Hepatocyte (in vitro differentiated cells): Measurements from ENCODE around the gene CAMSAP1. TPM values are rescaled to one million over a fixed set of nuclear protein-coding genes. Genes with fewer than 3 reads are reported as not detected.

ENCODE experiments used
- DNase-seq: peaks from one replicate; pipeline ENCODE4 v3.0.0-alpha.2; 2016; ENCODE audit warnings: low spot score
- H2AFZ ChIP-seq: fragments of 200-600 bp; sonication (generic); 2 replicates; pipeline ENCODE4 v1.6.0; 2016; ENCODE audit warnings: antibody characterized with exemption, mild to moderate bottlenecking
- H3K27ac ChIP-seq: fragments of 200-600 bp; sonication (generic); 2 replicates; pipeline ENCODE4 v1.5.1; 2016; ENCODE audit warnings: mild to moderate bottlenecking
- H3K27me3 ChIP-seq: fragments of 200-600 bp; sonication (generic); 2 replicates; pipeline ENCODE4 v1.6.1; 2016
- H3K36me3 ChIP-seq: fragments of 200-600 bp; sonication (generic); replicated peaks from 2 replicates; pipeline ENCODE4 v1.5.1; 2016; ENCODE audit warnings: low read depth; ENCODE audit not compliant: insufficient read depth
- H3K4me1 ChIP-seq: fragments of 200-600 bp; sonication (generic); 2 replicates; pipeline ENCODE4 v1.5.1; 2016; ENCODE audit warnings: mild to moderate bottlenecking, moderate library complexity; ENCODE audit not compliant: insufficient read depth
- H3K4me2 ChIP-seq: fragments of 200-600 bp; sonication (generic); 2 replicates; pipeline ENCODE4 v1.6.0; 2016
- H3K4me3 ChIP-seq: fragments of 200-600 bp; sonication (generic); 2 replicates; pipeline ENCODE4 v1.5.1; 2016; ENCODE audit warnings: mild to moderate bottlenecking
- H3K79me2 ChIP-seq: fragments of 200-600 bp; sonication (generic); 2 replicates; pipeline ENCODE4 v1.6.0; 2017; ENCODE audit warnings: mild to moderate bottlenecking
- H3K9me2 ChIP-seq: fragments of 200-600 bp; sonication (generic); replicated peaks from 2 replicates; pipeline ENCODE4 v1.6.0; 2017; ENCODE audit warnings: mild to moderate bottlenecking; ENCODE audit not compliant: insufficient read depth
- H3K9me3 ChIP-seq: fragments of 200-600 bp; sonication (generic); 2 replicates; pipeline ENCODE4 v1.5.1; 2016; ENCODE audit warnings: low read depth, mild to moderate bottlenecking
- H4K20me1 ChIP-seq: fragments of 200-600 bp; sonication (generic); 2 replicates; pipeline ENCODE4 v1.6.0; 2016; ENCODE audit warnings: mild to moderate bottlenecking; ENCODE audit not compliant: insufficient read depth, poor library complexity, severe bottlenecking
- EZH2 ChIP-seq: fragments of 200-600 bp; sonication (generic); IDR thresholded peaks from 2 replicates; pipeline ENCODE4 v1.6.1; 2016; ENCODE audit warnings: antibody characterized with exemption, mild to moderate bottlenecking, borderline replicate concordance
- EZH2phosphoT487 ChIP-seq: fragments of 200-600 bp; sonication (generic); IDR thresholded peaks from one replicate; pipeline ENCODE4 v1.6.1; 2018; ENCODE audit warnings: antibody characterized with exemption, mild to moderate bottlenecking, low read depth, moderate library complexity; ENCODE audit not compliant: unreplicated experiment, severe bottlenecking
- WGBS: methylation state at CpG from one replicate; pipeline ENCODE4 v1.1.6; 2016; ENCODE audit warnings: low lambda C conversion rate; ENCODE audit errors: missing lambda C conversion rate; 5-methylcytosine and 5-hydroxymethylcytosine counted together
- polyA plus RNA-seq: library from polyadenylated mRNA; unstranded; fragments of >200 nt; fragmentation: Nextera tagmentation; extraction: Ambion mirVana; gene quantifications from 2 replicates; pipeline ENCODE4 v1.2.1, GENCODE V29; 2016
- total RNA-seq: library from RNA; depleted of rRNA; stranded (reverse); fragments of >200 nt; gene quantifications from 2 replicates; pipeline ENCODE4 v1.2.3, GENCODE V29; 2014
- TF ChIP-seq, protein P1 (sequence below): fragments of 200-600 bp; sonication (generic); IDR thresholded peaks from 2 replicates; pipeline ENCODE4 v1.5.1; 2016; ENCODE audit warnings: antibody characterized with exemption, mild to moderate bottlenecking; ENCODE audit not compliant: poor library complexity

CAMSAP1 gene
- total and polyA plus RNA-seq, 2 experiments from 2014 or later, result 5.0 to 15.6 TPM

- Histone ChIP-seq H3K4me1 (peaks cover 25% of the 10 kb centered on the region), H3K4me2 (no peak overlapping the region), H3K36me3 (no peaks in the 10 kb centered on the region), H3K9me3 (no peaks in the 10 kb centered on the region), H2AFZ (no peak overlapping the region), H3K27me3 (no peaks in the 10 kb centered on the region), H3K4me3 (no peak overlapping the region), H4K20me1 (peaks cover 97% of the 10 kb centered on the region), H3K9me2 (no peaks in the 10 kb centered on the region), H3K79me2 (peaks cover 100% of the 10 kb centered on the region), H3K27ac (no peak overlapping the region)
- TF ChIP-seq EZH2phosphoT487 (no peak), EZH2 (no peak)
- WGBS, result 92% methylated on average over 22 of the region's 22 CpGs
- DNase-seq, result no peak
Observed at GRCh38 chr9:135888126-135888765, 19.1 kb downstream of the CAMSAP1 start.

GRCh38 chr9:135887585-135888050, 19.7 kb downstream of the CAMSAP1 start:
- WGBS, result 82% methylated on average over 12 of the region's 12 CpGs
- no peak for DNase-seq

GRCh38 chr9:135887021-135887507, 20.3 kb downstream of the CAMSAP1 start:
- H3K9me2 ChIP-seq, result no peaks in the 10 kb centered on the region
- 95% methylated on average over 17 of the region's 18 CpGs for WGBS
- H3K36me3 ChIP-seq, result no peaks in the 10 kb centered on the region
- peaks cover 25% of the 10 kb centered on the region for H3K4me1 ChIP-seq
- no peak overlapping the region for H3K4me3 ChIP-seq
- no peak overlapping the region for H3K4me2 ChIP-seq
- H3K27me3 ChIP-seq, result no peaks in the 10 kb centered on the region
- DNase-seq, result no peak
- H4K20me1 ChIP-seq, result peaks cover 98% of the 10 kb centered on the region
- H3K27ac ChIP-seq, result no peak overlapping the region
- peaks cover 99% of the 10 kb centered on the region for H3K79me2 ChIP-seq
- no peaks in the 10 kb centered on the region for H3K9me3 ChIP-seq
- H2AFZ ChIP-seq, result no peak overlapping the region
- TF ChIP-seq EZH2phosphoT487, result no peak
- TF ChIP-seq, protein P1, sequence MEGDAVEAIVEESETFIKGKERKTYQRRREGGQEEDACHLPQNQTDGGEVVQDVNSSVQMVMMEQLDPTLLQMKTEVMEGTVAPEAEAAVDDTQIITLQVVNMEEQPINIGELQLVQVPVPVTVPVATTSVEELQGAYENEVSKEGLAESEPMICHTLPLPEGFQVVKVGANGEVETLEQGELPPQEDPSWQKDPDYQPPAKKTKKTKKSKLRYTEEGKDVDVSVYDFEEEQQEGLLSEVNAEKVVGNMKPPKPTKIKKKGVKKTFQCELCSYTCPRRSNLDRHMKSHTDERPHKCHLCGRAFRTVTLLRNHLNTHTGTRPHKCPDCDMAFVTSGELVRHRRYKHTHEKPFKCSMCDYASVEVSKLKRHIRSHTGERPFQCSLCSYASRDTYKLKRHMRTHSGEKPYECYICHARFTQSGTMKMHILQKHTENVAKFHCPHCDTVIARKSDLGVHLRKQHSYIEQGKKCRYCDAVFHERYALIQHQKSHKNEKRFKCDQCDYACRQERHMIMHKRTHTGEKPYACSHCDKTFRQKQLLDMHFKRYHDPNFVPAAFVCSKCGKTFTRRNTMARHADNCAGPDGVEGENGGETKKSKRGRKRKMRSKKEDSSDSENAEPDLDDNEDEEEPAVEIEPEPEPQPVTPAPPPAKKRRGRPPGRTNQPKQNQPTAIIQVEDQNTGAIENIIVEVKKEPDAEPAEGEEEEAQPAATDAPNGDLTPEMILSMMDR, result no peak
- no peak for TF ChIP-seq EZH2

More at GRCh38 chr9:135887585-135888050, 19.7 kb downstream of the CAMSAP1 start:
- no peak overlapping the region for H3K4me3 ChIP-seq
- H3K4me2 ChIP-seq, result no peak overlapping the region
- no peaks in the 10 kb centered on the region for H3K27me3 ChIP-seq
- TF ChIP-seq EZH2 (no peak), EZH2phosphoT487 (no peak)
- TF ChIP-seq, protein P1, result no peak
- H3K79me2 ChIP-seq, result peaks cover 100% of the 10 kb centered on the region
- H3K4me1 ChIP-seq, result peaks cover 25% of the 10 kb centered on the region
- no peaks in the 10 kb centered on the region for H3K9me3 ChIP-seq
- H4K20me1 ChIP-seq, result peaks cover 98% of the 10 kb centered on the region
- H3K27ac ChIP-seq, result no peak overlapping the region
- no peak overlapping the region for H2AFZ ChIP-seq
- H3K36me3 ChIP-seq, result no peaks in the 10 kb centered on the region
- H3K9me2 ChIP-seq, result no peaks in the 10 kb centered on the region

- H2AFZ ChIP-seq, result no peak overlapping the region
- DNase-seq, result no peak
Observed at GRCh38 chr9:135886147-135886981, 21.0 kb downstream of the CAMSAP1 start.

More at GRCh38 chr9:135886147-135886981, 21.0 kb downstream of the CAMSAP1 start:
- Histone ChIP-seq H3K9me3 (no peaks in the 10 kb centered on the region), H3K4me2 (no peak overlapping the region), H3K27ac (no peak overlapping the region), H3K36me3 (no peaks in the 10 kb centered on the region), H3K4me3 (no peak overlapping the region), H3K9me2 (no peaks in the 10 kb centered on the region), H3K27me3 (no peaks in the 10 kb centered on the region), H3K79me2 (peaks cover 99% of the 10 kb centered on the region), H3K4me1 (peaks cover 21% of the 10 kb centered on the region), H4K20me1 (peaks cover 97% of the 10 kb centered on the region)
- TF ChIP-seq, protein P1, result no peak
- no peak for TF ChIP-seq EZH2phosphoT487
- no peak for TF ChIP-seq EZH2
- WGBS, result 82% methylated on average over 21 of the region's 21 CpGs
